HepG2 (cell line): ENCODE data around the gene MAGED4. TPM values are rescaled to one million over a fixed set of nuclear protein-coding genes. Genes with fewer than 3 reads are reported as not detected.
"Not testable (repeated sequence)": the region's sequence is repeated elsewhere in the genome, so short reads cannot be mapped to it uniquely, and the experiment has no call there.

Source experiments
- ATAC-seq: fragments of 200-7000 bp; cut with Tn5 transposase; 3 replicates; pipeline ENCODE4 v1.9.1; 2020; ENCODE audit warnings: mild to moderate bottlenecking, moderate library complexity
- BruUV-seq: library from RNA; stranded (reverse); fragments of 400-500 nt; replicated peaks from 2 replicates; lab custom pipeline; 2021; lab: Mats Ljungman, UMichigan
- CTCF ChIA-PET: fragments of 300-600 bp; formaldehyde crosslinking; extraction: SDS; loops from one replicate; lab custom pipeline; 2021; ENCODE audit warnings: low total read pairs, inconsistent platforms, low intra/inter-chr PET ratio; lab: Yijun Ruan, JAX
- POLR2A ChIA-PET: fragments of 350-600 bp; sonication (Branson Sonifier 250); formaldehyde crosslinking; loops from one replicate; lab custom pipeline; 2020; ENCODE audit warnings: antibody characterized with exemption, inconsistent platforms; lab: Yijun Ruan, JAX
- DNase-seq: peaks from one replicate; pipeline ENCODE4 v3.0.0-alpha.2; 2015; ENCODE audit warnings: low spot score
- FAIRE-seq: peaks from 3 replicates; lab custom pipeline; 2011; peaks lifted over from hg19 to GRCh38; lab: Jason Lieb, UNC
- H2AFZ ChIP-seq: one replicate; pipeline ENCODE4 v1.6.1; 2011; ENCODE audit warnings: low read length, inconsistent platforms
- H3K27ac ChIP-seq: fragments of 300-600 bp; 3 replicates; pipeline ENCODE4 v1.8.0; 2011; ENCODE audit warnings: mixed run types, mild to moderate bottlenecking, mixed read lengths, low read length, inconsistent platforms; ENCODE audit not compliant: insufficient read depth; ENCODE audit errors: extremely low read length
- H3K27me3 ChIP-seq, 2 experiments: fragments of 200-600 bp in 1 of 2; 2 replicates in 1 of 2; 3 replicates in 1 of 2; pipeline versions ENCODE4 v1.6.0 to v1.8.0; 2011; ENCODE audit warnings: low read length in 2 of 2, mild to moderate bottlenecking in 2 of 2, moderate library complexity in 2 of 2, inconsistent platforms in 1 of 2; ENCODE audit not compliant: insufficient read depth in 2 of 2, control insufficient read depth in 1 of 2
- H3K36me3 ChIP-seq, 2 experiments: fragments of 200-600 bp in 1 of 2; replicated peaks in 1 of 2; 2 replicates in 1 of 2; 3 replicates in 1 of 2; pipeline versions ENCODE4 v1.5.1 to v1.8.0; 2011; ENCODE audit warnings: low read length in 2 of 2, inconsistent platforms in 1 of 2; ENCODE audit not compliant: insufficient read depth in 2 of 2, control insufficient read depth in 1 of 2
- H3K4me1 ChIP-seq: 2 replicates; pipeline ENCODE4 v1.5.1; 2012; ENCODE audit warnings: low read length, inconsistent platforms; ENCODE audit not compliant: insufficient read depth
- H3K4me2 ChIP-seq: 2 replicates; pipeline ENCODE4 v1.6.0; 2011; ENCODE audit warnings: low read depth, low read length, inconsistent platforms
- H3K4me3 ChIP-seq, 3 experiments: fragments of 200-600 bp in 1 of 3; sonication (generic), shearing (Covaris generic) in 1 of 3; replicated peaks in 1 of 3; 2 replicates each; pipeline ENCODE4 v1.5.1; 2011 to 2016; ENCODE audit warnings: low read length in 3 of 3, inconsistent platforms in 2 of 3, low read depth in 2 of 3, mild to moderate bottlenecking in 2 of 3, control low read depth in 1 of 3, mixed read lengths in 1 of 3; ENCODE audit not compliant: insufficient read depth in 1 of 3
- H3K79me2 ChIP-seq: one replicate; pipeline ENCODE4 v1.6.1; 2011; ENCODE audit warnings: low read length, inconsistent platforms; ENCODE audit not compliant: insufficient read depth
- H3K9ac ChIP-seq: 2 replicates; pipeline ENCODE4 v1.6.0; 2011; ENCODE audit warnings: mild to moderate bottlenecking, low read depth, low read length, inconsistent platforms; ENCODE audit not compliant: insufficient read depth
- H3K9me3 ChIP-seq: 2 replicates; pipeline ENCODE4 v1.5.1; 2012; ENCODE audit warnings: mild to moderate bottlenecking, low read length
- H4K20me1 ChIP-seq: 2 replicates; pipeline ENCODE4 v1.6.0; 2011; ENCODE audit warnings: inconsistent platforms, mild to moderate bottlenecking, low read length, moderate library complexity; ENCODE audit not compliant: insufficient read depth
- FOXA1 ChIP-seq, 2 experiments: fragments of 450-650 bp in 1 of 2; sonication (generic) in 1 of 2; formaldehyde crosslinking in 1 of 2; IDR thresholded peaks; 2 replicates each; pipeline versions ENCODE4 v1.4.0 to v1.6.1; 2016 to 2020; ENCODE audit warnings: missing genetic modification reagents in 1 of 2
- WGBS: methylation state at CpG from one replicate; pipeline ENCODE4 v1.1.6; 2017; ENCODE audit warnings: low lambda C conversion rate; 5-methylcytosine and 5-hydroxymethylcytosine counted together
- in situ Hi-C: cut with HindIII; loops from 2 replicates; pipeline ENCODE4 v1.10.0; 2017; ENCODE audit warnings: low pct_unique_long_range_greater_than_20kb; ENCODE audit not compliant: extremely low pct_ligation_motif_present
- intact Hi-C: fragments of 100-400 bp; cut with micrococcal nuclease; formaldehyde crosslinking; loops from one replicate; pipeline ENCODE4 v1.10.0; 2022; ENCODE audit not compliant: unreplicated experiment
- polyA plus RNA-seq, 8 experiments: library from polyadenylated mRNA; depleted of rRNA in 3 of 8; stranded (reverse) in 7 of 8; unstranded in 1 of 8; fragments of >200 nt; fragmentation: Illumina TruSeq in 4 of 8; extraction: Trizol in 4 of 8; gene quantifications; 2 replicates each; pipeline versions ENCODE4 v1.2.1 to v1.2.3, GENCODE V29; 2011 to 2016; ENCODE audit warnings: low read depth in 4 of 8, missing spikeins in 1 of 8, mixed read lengths in 1 of 8; ENCODE audit not compliant: insufficient read depth in 1 of 8
- total RNA-seq, 5 experiments: library from RNA; depleted of rRNA; stranded (reverse); fragments of >200 nt; fragmentation: Illumina TruSeq; extraction: Trizol; gene quantifications; 2 replicates each; pipeline ENCODE4 v1.2.3, GENCODE V29; 2016; ENCODE audit warnings: low read depth in 1 of 5
- TF ChIP-seq, protein P1 (sequence below): sonication (generic); formaldehyde crosslinking; IDR thresholded peaks from 2 replicates; pipeline ENCODE4 v1.4.0; 2020; ENCODE audit warnings: missing genetic modification reagents, borderline replicate concordance

The MAGED4 gene
- total and polyA plus RNA-seq, 2 of the 13 experiments (the other 11 are each of a cell fraction or from before 2014, with no cell fraction given) = 32.1 to 35.0 TPM

DNA sequence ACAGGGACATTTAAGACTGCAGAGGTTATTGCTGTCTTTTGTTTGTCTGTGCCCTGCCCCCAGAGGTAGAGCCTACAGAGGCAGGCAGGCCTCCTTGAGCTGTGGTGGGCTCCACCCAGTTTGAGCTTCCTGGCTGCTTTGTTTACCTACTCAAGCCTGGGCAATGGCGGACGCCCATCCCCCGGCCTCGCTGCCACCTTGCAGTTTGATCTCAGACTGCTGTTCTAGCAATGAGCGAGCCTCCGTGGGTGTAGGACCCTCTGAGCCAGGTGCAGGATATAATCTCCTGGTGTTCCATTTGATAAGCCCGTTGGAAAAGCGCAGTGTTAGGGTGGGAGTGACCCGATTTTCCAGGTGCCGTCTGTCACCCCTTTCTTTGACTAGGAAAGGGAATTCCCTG lies 34.0 kb upstream of the MAGED4 start:
- POLR2A ChIA-PET, ATAC-seq, CTCF ChIA-PET: not testable (repeated sequence)

DNA sequence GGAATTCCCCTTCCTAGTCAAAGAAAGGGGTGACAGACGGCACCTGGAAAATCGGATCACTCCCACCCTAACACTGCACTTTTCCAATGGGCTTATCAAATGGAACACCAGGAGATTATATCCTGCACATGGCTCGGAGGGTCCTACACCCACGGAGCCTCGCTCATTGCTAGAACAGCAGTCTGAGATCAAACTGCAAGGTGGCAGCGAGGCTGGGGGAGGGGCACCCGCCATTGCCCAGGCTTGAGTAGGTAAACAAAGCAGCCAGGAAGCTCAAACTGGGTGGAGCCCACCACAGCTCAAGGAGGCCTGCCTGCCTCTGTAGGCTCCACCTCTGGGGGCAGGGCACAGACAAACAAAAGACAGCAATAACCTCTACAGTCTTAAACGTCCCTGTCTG lies 24.5 kb upstream of the MAGED4 start:
- TF ChIP-seq, protein P1, sequence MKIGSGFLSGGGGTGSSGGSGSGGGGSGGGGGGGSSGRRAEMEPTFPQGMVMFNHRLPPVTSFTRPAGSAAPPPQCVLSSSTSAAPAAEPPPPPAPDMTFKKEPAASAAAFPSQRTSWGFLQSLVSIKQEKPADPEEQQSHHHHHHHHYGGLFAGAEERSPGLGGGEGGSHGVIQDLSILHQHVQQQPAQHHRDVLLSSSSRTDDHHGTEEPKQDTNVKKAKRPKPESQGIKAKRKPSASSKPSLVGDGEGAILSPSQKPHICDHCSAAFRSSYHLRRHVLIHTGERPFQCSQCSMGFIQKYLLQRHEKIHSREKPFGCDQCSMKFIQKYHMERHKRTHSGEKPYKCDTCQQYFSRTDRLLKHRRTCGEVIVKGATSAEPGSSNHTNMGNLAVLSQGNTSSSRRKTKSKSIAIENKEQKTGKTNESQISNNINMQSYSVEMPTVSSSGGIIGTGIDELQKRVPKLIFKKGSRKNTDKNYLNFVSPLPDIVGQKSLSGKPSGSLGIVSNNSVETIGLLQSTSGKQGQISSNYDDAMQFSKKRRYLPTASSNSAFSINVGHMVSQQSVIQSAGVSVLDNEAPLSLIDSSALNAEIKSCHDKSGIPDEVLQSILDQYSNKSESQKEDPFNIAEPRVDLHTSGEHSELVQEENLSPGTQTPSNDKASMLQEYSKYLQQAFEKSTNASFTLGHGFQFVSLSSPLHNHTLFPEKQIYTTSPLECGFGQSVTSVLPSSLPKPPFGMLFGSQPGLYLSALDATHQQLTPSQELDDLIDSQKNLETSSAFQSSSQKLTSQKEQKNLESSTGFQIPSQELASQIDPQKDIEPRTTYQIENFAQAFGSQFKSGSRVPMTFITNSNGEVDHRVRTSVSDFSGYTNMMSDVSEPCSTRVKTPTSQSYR (CRISPR knock-in tag) = peak; percentile 68
- H3K4me3 ChIP-seq; BruUV-seq; FAIRE-seq; H3K27ac ChIP-seq; H2AFZ ChIP-seq; in situ Hi-C loops; H3K79me2 ChIP-seq; H4K20me1 ChIP-seq; POLR2A ChIA-PET; ATAC-seq; intact Hi-C loops; DNase-seq; H3K9me3 ChIP-seq; H3K36me3 ChIP-seq; H3K4me1 ChIP-seq; H3K9ac ChIP-seq; H3K27me3 ChIP-seq; CTCF ChIA-PET; TF ChIP-seq FOXA1 (IDR thresholded peaks at IDR 0.05): not testable (repeated sequence)
- TF ChIP-seq FOXA1 (CRISPR knock-in tag; IDR thresholded peaks at IDR 0.05) = peak; percentile 29; the same call in 1 of the 2 replicates
- peak overlapping the region; percentile 18; the same call in 1 of the 2 replicates for H3K4me2 ChIP-seq
- no CpG with 5 or more reads among the region's 8 CpGs for WGBS

More for the DNA sequence above, 34.0 kb upstream of the MAGED4 start:
- H4K20me1 ChIP-seq, H3K9ac ChIP-seq, FAIRE-seq, H3K4me1 ChIP-seq, intact Hi-C loops, H2AFZ ChIP-seq, H3K4me3 ChIP-seq, DNase-seq, BruUV-seq, H3K27ac ChIP-seq, H3K4me2 ChIP-seq, H3K9me3 ChIP-seq, H3K36me3 ChIP-seq, H3K27me3 ChIP-seq, H3K79me2 ChIP-seq, in situ Hi-C loops: not testable (repeated sequence)
- no CpG with 5 or more reads among the region's 10 CpGs for WGBS
